ENCODE results near the gene TMEM175. TPM values are rescaled to one million over a fixed set of nuclear protein-coding genes. Genes with fewer than 3 reads are reported as not detected.

TMEM175 gene
- total and polyA plus RNA-seq, 2 of the 8 experiments (the other 6 are each of a cell fraction or from before 2014, with no cell fraction given), result 4.9 to 20.7 TPM

DNA sequence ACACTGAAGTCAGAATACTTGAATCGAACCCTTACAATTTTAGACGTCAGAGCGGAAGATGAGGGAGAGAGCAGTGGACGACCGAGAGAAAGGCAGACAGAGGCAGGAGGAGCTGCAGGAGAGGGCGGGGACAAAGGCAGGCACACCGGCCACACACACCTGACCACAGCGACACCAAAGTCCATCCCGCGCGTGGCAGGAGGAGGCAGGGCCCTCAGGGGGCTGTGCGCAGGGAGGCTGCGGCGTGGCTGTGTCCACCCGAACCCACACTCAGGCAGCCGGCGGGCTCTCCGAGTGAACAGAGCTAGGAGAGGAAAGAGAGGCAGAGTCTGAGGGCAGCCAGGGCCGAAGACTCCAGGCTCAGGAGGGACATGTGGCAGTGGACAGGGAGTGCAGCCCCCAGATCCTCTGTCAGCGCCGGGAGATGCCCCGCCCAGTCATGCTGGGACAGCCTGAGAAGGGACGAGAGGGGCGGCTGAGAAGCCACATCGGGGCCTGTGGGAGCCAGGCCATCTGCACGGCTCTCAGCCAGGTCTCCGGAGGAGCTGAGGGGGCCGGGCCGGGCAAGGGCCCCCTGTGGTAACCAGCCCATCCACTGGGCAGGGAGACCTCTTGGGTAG, 20.3 kb upstream of the TMEM175 start:
- Histone ChIP-seq H3K79me1 (ENCODE audit: low read depth, low read length) (peaks cover 7% of the 10 kb centered on the region), H3K27me3 (replicated peaks in 1 of 4; ENCODE audit: control insufficient read depth in 3 of 4, extremely low read depth in 1 of 4, insufficient read depth in 3 of 4, low read length in 3 of 4) (no peaks in the 10 kb centered on the region), H4K5ac (ENCODE audit: insufficient read length, low read depth, low read length) (no peak overlapping the region), H3K4ac (replicated peaks; ENCODE audit: insufficient read length, low read depth, low read length) (no peak overlapping the region), H4K8ac (ENCODE audit: extremely low read depth, insufficient read depth, low read length) (no peak overlapping the region), H3K4me2 (ENCODE audit: insufficient read depth in 1 of 2, low read depth in 2 of 2, low read length in 2 of 2) (no peak overlapping the region), H2AFZ (ENCODE audit: low read length) (no peak overlapping the region), H4K91ac (replicated peaks; ENCODE audit: insufficient read length, low read length) (no peak overlapping the region), H3K23ac (ENCODE audit: insufficient read length) (no peak overlapping the region), H3K23me2 (ENCODE audit: low read depth, low read length) (no peaks in the 10 kb centered on the region), H3K56ac (replicated peaks; ENCODE audit: insufficient read length, low read depth, low read length) (no peak overlapping the region), H3K14ac (ENCODE audit: insufficient read length) (no peak overlapping the region), H3K18ac (ENCODE audit: extremely low read depth, low read length) (no peak overlapping the region), H3K4me3 (ENCODE audit: extremely low read depth in 1 of 4, insufficient read depth in 2 of 4, low read depth in 3 of 4, low read length in 4 of 4) (no peak overlapping the region), H3K79me2 (ENCODE audit: control insufficient read depth in 1 of 2, insufficient read depth in 2 of 2, low read length in 2 of 2) (peaks cover 8 to 23% of the 10 kb centered on the region in 2 experiments), H2AK5ac (ENCODE audit: low read depth, low read length) (no peak overlapping the region), H3K9me3 (ENCODE audit: insufficient read depth in 2 of 2, low read depth in 1 of 2, low read length in 1 of 2) (no peaks in the 10 kb centered on the region; a peak in 1 of 4 replicates), H2BK120ac (replicated peaks; ENCODE audit: low read depth, low read length) (no peak overlapping the region), H2BK12ac (ENCODE audit: low read depth, low read length) (no peak overlapping the region), H2BK15ac (ENCODE audit: low read length) (no peak overlapping the region), H4K20me1 (replicated peaks in 1 of 2; ENCODE audit: control insufficient read depth in 1 of 2, insufficient read depth in 2 of 2, low read length in 2 of 2) (peaks cover 2 to 7% of the 10 kb centered on the region in 2 experiments), H3K27ac (ENCODE audit: low read depth, low read length) (no peak overlapping the region), H3K36me3 (ENCODE audit: control insufficient read depth in 2 of 4, insufficient read depth in 4 of 4, low read length in 3 of 4) (peaks cover 0 to 8% (median 3%) of the 10 kb centered on the region in 4 experiments; a peak in 3 of 8 replicates), H2BK5ac (ENCODE audit: low read depth, low read length) (no peak overlapping the region), H3K4me1 (replicated peaks in 1 of 4; ENCODE audit: control insufficient read depth in 3 of 4, insufficient read depth in 4 of 4, low read length in 3 of 4) (no peaks in the 10 kb centered on the region), H3K9ac (replicated peaks in 1 of 4; ENCODE audit: extremely low read depth in 1 of 4, low read depth in 3 of 4, low read length in 3 of 4) (no peak overlapping the region), H2BK20ac (ENCODE audit: low read length) (no peak overlapping the region)
- no peak for DNase-seq (ENCODE audit: low read depth in 1 of 2, low spot score in 2 of 2)
- no peak for FAIRE-seq
- 92% methylated on average over 25 of the region's 29 CpGs; no CpG with 5 or more reads in 1 of the 2 experiments for WGBS, 2 experiments (ENCODE audit: extremely low coverage in 1 of 2, insufficient coverage in 1 of 2, insufficient read length in 1 of 2, insufficient replicate concordance in 2 of 2, low coverage in 1 of 2, low lambda C conversion rate in 2 of 2, missing lambda C conversion rate in 1 of 2)
- TF ChIP-seq CTBP2 (IDR thresholded peaks at IDR 0.05; ENCODE audit: borderline replicate concordance, insufficient read depth, insufficient read length, low read length), result no peak
- TF ChIP-seq ASH2L (IDR thresholded peaks at IDR 0.05; ENCODE audit: low read length), result no peak
- no peak for TF ChIP-seq MAFK (IDR thresholded peaks at IDR 0.05; ENCODE audit: low read depth, low read length)
- TF ChIP-seq CEBPB (IDR thresholded peaks at IDR 0.05; ENCODE audit: low read depth, low read length), result no peak
- no peak for TF ChIP-seq CHD1 (IDR thresholded peaks at IDR 0.05; ENCODE audit: low read depth, low read length)
- TF ChIP-seq BRCA1 (IDR thresholded peaks at IDR 0.05; ENCODE audit: low read depth, low read length), result no peak
- TF ChIP-seq POLR2A (IDR thresholded peaks at IDR 0.05; ENCODE audit: control extremely low read depth in 1 of 2, low read depth in 2 of 2, low read length in 2 of 2), result no peak
- no peak for TF ChIP-seq RFX5 (IDR thresholded peaks at IDR 0.05; ENCODE audit: borderline replicate concordance, low read depth, low read length)
- TF ChIP-seq EGR1 (IDR thresholded peaks at IDR 0.05; ENCODE audit: borderline replicate concordance, low read depth, low read length), result no peak
- ChIA-PET CTCF (ENCODE audit: partially characterized antibody) (interaction anchor here (1.0 to 1.6 kb wide), 7 partner anchors 15 to 477 kb away, joined by 3 to 6 read pairs (median 3); no protein-coding TSS in a partner anchor), POLR2A (ENCODE audit: partially characterized antibody) (no interaction called here)
